Measurements from ENCODE around the gene ABHD17A. TPM values are rescaled to one million over a fixed set of nuclear protein-coding genes. Genes with fewer than 3 reads are reported as not detected.
A peak's percentile ranks its signal among the peaks of the same experiment; 100 is the strongest.

Gene ABHD17A
- total and polyA plus RNA-seq, 9 of the 15 experiments (the other 6 are each of a cell fraction or from before 2014, with no cell fraction given) = 0.04 to 135 (median 21.8) TPM; not detected in 1

- TF ChIP-seq ZNF280B (CRISPR knock-in tag; IDR thresholded peaks at IDR 0.05) (no peak), SMARCA5 (IDR thresholded peaks at IDR 0.05) (peak; percentile 59; the same call in 1 of the 2 replicates), THAP12 (CRISPR knock-in tag; IDR thresholded peaks at IDR 0.05) (peak; percentile 89), ZNF232 (CRISPR knock-in tag; IDR thresholded peaks at IDR 0.05) (no peak), IRF1 (CRISPR knock-in tag; IDR thresholded peaks at IDR 0.05; ENCODE audit: borderline replicate concordance) (no peak), PHB (CRISPR knock-in tag; IDR thresholded peaks at IDR 0.05) (no peak), CTBP1 (IDR thresholded peaks at IDR 0.05; ENCODE audit: borderline replicate concordance) (peak; percentile 92), TFAM (CRISPR knock-in tag; conservative IDR thresholded peaks at IDR 0.05) (no peak), ZNF165 (CRISPR knock-in tag; IDR thresholded peaks at IDR 0.05; ENCODE audit: borderline replicate concordance) (no peak), ID3 (CRISPR knock-in tag; IDR thresholded peaks at IDR 0.05) (no peak), ID3 (tag; IDR thresholded peaks at IDR 0.05) (no peak; the same call in 1 of the 2 replicates), ZNF253 (CRISPR knock-in tag; conservative IDR thresholded peaks at IDR 0.05) (no peak), SP2 (IDR thresholded peaks at IDR 0.05; ENCODE audit: extremely low read depth, low read depth, low read length, poor library complexity, severe bottlenecking) (no peak), HMG20B (CRISPR knock-in tag; IDR thresholded peaks at IDR 0.05) (no peak), HDAC3 (IDR thresholded peaks at IDR 0.05; ENCODE audit: borderline replicate concordance, partially characterized antibody) (no peak), MAX (CRISPR knock-in tag; IDR thresholded peaks at IDR 0.05) (peak; percentile 99), ARHGAP35 (IDR thresholded peaks at IDR 0.05; ENCODE audit: partially characterized antibody) (no peak), HDAC2 (IDR thresholded peaks at IDR 0.05) (no peak), CBFA2T3 (IDR thresholded peaks at IDR 0.05) (no peak), E2F4 (CRISPR knock-in tag; IDR thresholded peaks at IDR 0.05; ENCODE audit: low read depth) (peak; percentile 80), ILF3 (IDR thresholded peaks at IDR 0.05; ENCODE audit: borderline replicate concordance) (no peak; the same call in 1 of the 2 replicates), CCAR2 (IDR thresholded peaks at IDR 0.05; ENCODE audit: low read depth, low read length) (no peak), PPARD (CRISPR knock-in tag; IDR thresholded peaks at IDR 0.05) (no peak)
Measured at GRCh38 chr19:1875646-1876495, 9.4 kb downstream of the ABHD17A start (continued).

Measured in K562 (cell line).